Measurements from ENCODE around the gene DNAH3.
"Not testable (repeated sequence)": the region's sequence is repeated elsewhere in the genome, so short reads cannot be mapped to it uniquely, and the experiment has no call there.

Gene DNAH3

GRCh38 chr16:21150375-21151001, at the start of gene DNAH3:
Gene DNAH3, minus strand, starts transcription at chr16:21150846. Its CDS starts 527 bp downstream, at chr16:21150319.
- no peak for DNase-seq

- DNase-seq: no peak
Measured at GRCh38 chr16:21199607-21200218, 49.1 kb upstream of the DNAH3 start.

GRCh38 chr16:21197621-21198020, 47.0 kb upstream of the DNAH3 start:
- DNase-seq: no peak

GRCh38 chr16:21197112-21197511, 46.5 kb upstream of the DNAH3 start:
- DNase-seq: no peak

- not testable (repeated sequence) for DNase-seq
Measured at GRCh38 chr16:21195330-21195729, 44.7 kb upstream of the DNAH3 start.

- no peak for DNase-seq
Measured at GRCh38 chr16:21194771-21195301, 44.2 kb upstream of the DNAH3 start.

- no peak for DNase-seq
Measured at GRCh38 chr16:21192991-21193390, 42.3 kb upstream of the DNAH3 start.

- DNase-seq: no peak
Measured at GRCh38 chr16:21190599-21190998, 40.0 kb upstream of the DNAH3 start.

- no peak for DNase-seq
Measured at GRCh38 chr16:21190013-21190412, 39.4 kb upstream of the DNAH3 start.

GRCh38 chr16:21189311-21189710, 38.7 kb upstream of the DNAH3 start:
- no peak for DNase-seq

- no peak for DNase-seq
Measured at GRCh38 chr16:21186326-21186691, 35.7 kb upstream of the DNAH3 start.

- DNase-seq: no peak
Measured at GRCh38 chr16:21185659-21186325, 35.1 kb upstream of the DNAH3 start.

GRCh38 chr16:21184834-21185233, 34.2 kb upstream of the DNAH3 start:
- DNase-seq: no peak

GRCh38 chr16:21183995-21184394, 33.3 kb upstream of the DNAH3 start:
- no peak for DNase-seq

- DNase-seq: no peak
Measured at GRCh38 chr16:21179983-21180365, 29.3 kb upstream of the DNAH3 start.

GRCh38 chr16:21179126-21179982, 28.7 kb upstream of the DNAH3 start:
- DNase-seq: no peak

- no peak for DNase-seq
Measured at GRCh38 chr16:21175397-21175796, 24.8 kb upstream of the DNAH3 start.

GRCh38 chr16:21172650-21173049, 22.0 kb upstream of the DNAH3 start:
- DNase-seq: no peak

- DNase-seq: not testable (repeated sequence)
Measured at GRCh38 chr16:21170116-21170515, 19.5 kb upstream of the DNAH3 start.

- no peak for DNase-seq
Measured at GRCh38 chr16:21169249-21169981, 18.8 kb upstream of the DNAH3 start.

- DNase-seq: no peak
Measured at GRCh38 chr16:21167929-21168602, 17.4 kb upstream of the DNAH3 start.

- DNase-seq: no peak
Measured at GRCh38 chr16:21167360-21167759, 16.7 kb upstream of the DNAH3 start.

All from activated T-cell treated with anti-CD3 and anti-CD28 coated beads, Interleukin-2, amount 50 U/mL, for 1 hour (primary cell).